ENCODE results near the gene ZNF639. TPM values are rescaled to one million over a fixed set of nuclear protein-coding genes. Genes with fewer than 3 reads are reported as not detected.
"Not testable (repeated sequence)": the region's sequence is repeated elsewhere in the genome, so short reads cannot be mapped to it uniquely, and the experiment has no call there.

ZNF639 gene, protein sequence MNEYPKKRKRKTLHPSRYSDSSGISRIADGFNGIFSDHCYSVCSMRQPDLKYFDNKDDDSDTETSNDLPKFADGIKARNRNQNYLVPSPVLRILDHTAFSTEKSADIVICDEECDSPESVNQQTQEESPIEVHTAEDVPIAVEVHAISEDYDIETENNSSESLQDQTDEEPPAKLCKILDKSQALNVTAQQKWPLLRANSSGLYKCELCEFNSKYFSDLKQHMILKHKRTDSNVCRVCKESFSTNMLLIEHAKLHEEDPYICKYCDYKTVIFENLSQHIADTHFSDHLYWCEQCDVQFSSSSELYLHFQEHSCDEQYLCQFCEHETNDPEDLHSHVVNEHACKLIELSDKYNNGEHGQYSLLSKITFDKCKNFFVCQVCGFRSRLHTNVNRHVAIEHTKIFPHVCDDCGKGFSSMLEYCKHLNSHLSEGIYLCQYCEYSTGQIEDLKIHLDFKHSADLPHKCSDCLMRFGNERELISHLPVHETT
- total RNA-seq (2014; rRNA removed) (52.5 and 60.4 TPM in 2 replicates), Bru-seq, nascent RNA (percentile 86 among the genes with signal in this experiment), BruChase-seq, experiment 1, labeled RNA remaining after a 6-hour chase (percentile 97 among the genes with signal in this experiment), BruChase-seq, experiment 2, labeled RNA remaining after a 2-hour chase (percentile 93 among the genes with signal in this experiment)
- long read RNA-seq, full-length matches to known transcripts = 167 of 195 reads
- long read RNA-seq, partial matches to known transcripts = 3 of 195 reads
- long read RNA-seq, other reads (novel, unspliced or antisense) = 25 of 195 reads

DNA sequence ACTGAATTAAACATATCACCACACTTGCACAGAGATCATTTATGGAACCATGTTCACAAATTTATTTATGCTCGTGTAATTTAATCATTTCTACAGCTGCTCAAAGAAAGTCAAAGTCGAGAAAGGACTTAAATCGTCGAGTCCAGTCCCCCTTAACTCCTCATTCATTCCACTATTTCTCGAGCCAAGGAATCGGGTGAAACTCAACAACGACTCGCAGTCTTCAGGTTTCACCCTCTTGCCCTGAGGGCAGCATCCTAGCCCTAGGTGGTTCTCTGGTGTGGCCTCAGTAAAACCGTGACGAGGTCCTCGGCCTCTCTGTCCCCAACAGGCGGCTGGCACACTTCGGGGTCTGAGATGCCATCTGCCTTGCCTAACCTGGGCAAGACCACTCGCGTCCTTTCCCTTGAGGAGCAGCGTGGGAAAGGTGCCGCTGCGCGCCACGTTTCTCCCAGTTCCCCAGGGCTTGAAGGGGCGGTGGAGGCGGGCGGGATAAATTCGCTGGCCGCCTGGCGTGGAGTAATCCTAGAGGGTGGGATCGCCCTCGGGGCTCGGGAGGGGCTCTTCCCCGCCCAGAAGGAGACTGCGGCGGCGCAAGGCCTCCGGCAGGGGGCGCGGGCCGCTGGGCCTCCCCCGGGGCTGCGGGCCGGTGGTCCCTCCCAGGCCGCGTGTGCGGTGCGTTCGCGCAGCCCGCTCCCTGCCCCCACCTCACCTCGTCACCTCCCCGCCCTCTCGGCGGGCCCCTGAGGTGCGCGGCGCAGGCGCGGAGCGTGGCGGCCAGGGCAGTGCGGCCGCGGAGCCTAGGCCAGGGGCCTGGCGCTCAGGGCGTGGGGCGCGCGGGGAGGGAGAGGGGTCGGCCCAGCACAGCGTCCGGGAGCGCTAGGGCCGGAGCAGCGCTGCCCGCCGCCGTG lies at the start of gene ZNF639:
ZNF639 (plus strand) TSS at position 746 of the 911 bp plus-strand sequence. CDS start 5,263 bp downstream, outside the sequence.
- intact Hi-C loops (cut with micrococcal nuclease) = loop anchor here (1.0 to 5.0 kb wide), 2 partner anchors 236 to 885 kb away; no protein-coding TSS in a partner anchor
- no peaks in the 10 kb centered on the region for H3F3A ChIP-seq (ENCODE audit: low read length, unreplicated experiment)
- peak within 1 kb of the TSS; percentile 68 for H3K27ac ChIP-seq (ENCODE audit: low read length)
- peaks cover 24% of the 10 kb centered on the region; the same call in 1 of the 2 replicates for H3K4me1 ChIP-seq (ENCODE audit: insufficient read depth, low read length)
- peak within 1 kb of the TSS; percentile 93 for H2AFZ ChIP-seq (ENCODE audit: low read length)
- no peaks in the 10 kb centered on the region for H3K27me3 ChIP-seq (ENCODE audit: low read length)
- H3K9me2 ChIP-seq (replicated peaks; ENCODE audit: low read length) = no peaks in the 10 kb centered on the region
- DNase-seq (peak; percentile 89), ATAC-seq (peak; percentile 72)
- TF ChIP-seq, protein P1, sequence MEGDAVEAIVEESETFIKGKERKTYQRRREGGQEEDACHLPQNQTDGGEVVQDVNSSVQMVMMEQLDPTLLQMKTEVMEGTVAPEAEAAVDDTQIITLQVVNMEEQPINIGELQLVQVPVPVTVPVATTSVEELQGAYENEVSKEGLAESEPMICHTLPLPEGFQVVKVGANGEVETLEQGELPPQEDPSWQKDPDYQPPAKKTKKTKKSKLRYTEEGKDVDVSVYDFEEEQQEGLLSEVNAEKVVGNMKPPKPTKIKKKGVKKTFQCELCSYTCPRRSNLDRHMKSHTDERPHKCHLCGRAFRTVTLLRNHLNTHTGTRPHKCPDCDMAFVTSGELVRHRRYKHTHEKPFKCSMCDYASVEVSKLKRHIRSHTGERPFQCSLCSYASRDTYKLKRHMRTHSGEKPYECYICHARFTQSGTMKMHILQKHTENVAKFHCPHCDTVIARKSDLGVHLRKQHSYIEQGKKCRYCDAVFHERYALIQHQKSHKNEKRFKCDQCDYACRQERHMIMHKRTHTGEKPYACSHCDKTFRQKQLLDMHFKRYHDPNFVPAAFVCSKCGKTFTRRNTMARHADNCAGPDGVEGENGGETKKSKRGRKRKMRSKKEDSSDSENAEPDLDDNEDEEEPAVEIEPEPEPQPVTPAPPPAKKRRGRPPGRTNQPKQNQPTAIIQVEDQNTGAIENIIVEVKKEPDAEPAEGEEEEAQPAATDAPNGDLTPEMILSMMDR (conservative IDR thresholded peaks at IDR 0.05; ENCODE audit: low read depth, low read length) = peak; percentile 72
- TF ChIP-seq EZH2phosphoT487 (IDR thresholded peaks at IDR 0.05; ENCODE audit: borderline replicate concordance, low read length) = no peak
- ChIA-PET CTCF (interaction anchor here (0.5 to 1.1 kb wide), 6 partner anchors 61 to 1564 kb away, joined by 3 to 5 read pairs (median 3); no protein-coding TSS in a partner anchor), POLR2A (ENCODE audit: unreplicated experiment) (no interaction called here)
- peaks cover 5% of the 10 kb centered on the region; the same call in 1 of the 2 replicates for H3K36me3 ChIP-seq (ENCODE audit: low read depth, low read length)
- H4K20me1 ChIP-seq (ENCODE audit: low read length) = peaks cover 11% of the 10 kb centered on the region
- TSS peak; percentile 93 for BruUV-seq (replicated peaks)
- peak within 1 kb of the TSS; percentile 93 for H3K9ac ChIP-seq (ENCODE audit: low read length)
- peak within 1 kb of the TSS; percentile 97 for H3K4me2 ChIP-seq (ENCODE audit: low read length)
- no peaks in the 10 kb centered on the region for H3K9me3 ChIP-seq (ENCODE audit: low read length)
- H3K4me3 ChIP-seq (ENCODE audit: low read length) = peak within 1 kb of the TSS; percentile 82
- peaks cover 50% of the 10 kb centered on the region for H3K79me2 ChIP-seq (ENCODE audit: low read length)

DNA sequence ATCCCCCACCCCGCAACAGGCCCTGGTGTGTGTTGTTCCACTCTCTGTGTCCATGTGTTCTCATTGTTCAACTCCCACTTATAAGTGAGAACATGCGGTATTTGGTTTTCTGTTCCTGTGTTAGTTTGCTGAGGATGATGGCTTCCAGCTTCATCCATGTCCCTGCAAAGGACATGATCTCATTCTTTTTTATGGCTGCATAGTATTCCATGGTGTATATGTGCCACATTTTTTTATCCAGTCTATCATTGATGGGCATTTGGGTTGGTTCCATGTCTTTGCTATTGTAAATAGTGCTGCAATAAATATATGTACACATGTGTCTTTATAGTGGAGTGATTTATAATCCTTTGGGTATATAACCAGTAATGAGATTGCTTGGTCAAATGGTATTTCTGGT lies 48.4 kb upstream of the ZNF639 start:
- H3K9me2 ChIP-seq (replicated peaks; ENCODE audit: low read length); H3K4me3 ChIP-seq (ENCODE audit: low read length); H3K9ac ChIP-seq (ENCODE audit: low read length); CTCF ChIA-PET; ATAC-seq; H4K20me1 ChIP-seq (ENCODE audit: low read length); H3K36me3 ChIP-seq (ENCODE audit: low read depth, low read length); H3K4me2 ChIP-seq (ENCODE audit: low read length); H3K9me3 ChIP-seq (ENCODE audit: low read length); intact Hi-C loops (cut with micrococcal nuclease); H3K27ac ChIP-seq (ENCODE audit: low read length); DNase-seq; H3F3A ChIP-seq (ENCODE audit: low read length, unreplicated experiment); H2AFZ ChIP-seq (ENCODE audit: low read length); BruUV-seq (replicated peaks); H3K79me2 ChIP-seq (ENCODE audit: low read length); H3K4me1 ChIP-seq (ENCODE audit: insufficient read depth, low read length); H3K27me3 ChIP-seq (ENCODE audit: low read length): not testable (repeated sequence)
- POLR2A ChIA-PET (ENCODE audit: unreplicated experiment) = interaction anchor here (0.6 kb wide), 1 partner anchor 679 kb away, joined by 3 read pairs; no protein-coding TSS in a partner anchor

- Histone ChIP-seq H3K9me3 (ENCODE audit: low read length) (no peaks in the 10 kb centered on the region), H2AFZ (ENCODE audit: low read length) (0 out of 2 replicates have a peak overlapping the region, but pooled peaks have one; percentile 24), H3K27ac (ENCODE audit: low read length) (no peak overlapping the region), H3K4me3 (ENCODE audit: low read length) (no peak overlapping the region), H3K4me2 (ENCODE audit: low read length) (no peak overlapping the region), H3K36me3 (ENCODE audit: low read depth, low read length) (no peaks in the 10 kb centered on the region), H4K20me1 (ENCODE audit: low read length) (no peaks in the 10 kb centered on the region), H3K9ac (ENCODE audit: low read length) (no peak overlapping the region), H3F3A (ENCODE audit: low read length, unreplicated experiment) (no peaks in the 10 kb centered on the region), H3K4me1 (ENCODE audit: insufficient read depth, low read length) (no peaks in the 10 kb centered on the region), H3K79me2 (ENCODE audit: low read length) (no peaks in the 10 kb centered on the region), H3K27me3 (ENCODE audit: low read length) (no peaks in the 10 kb centered on the region), H3K9me2 (replicated peaks; ENCODE audit: low read length) (no peaks in the 10 kb centered on the region)
- ChIA-PET CTCF (no interaction called here), POLR2A (ENCODE audit: unreplicated experiment) (no interaction called here)
- TF ChIP-seq, protein P1 (conservative IDR thresholded peaks at IDR 0.05; ENCODE audit: low read depth, low read length) = no peak
- TF ChIP-seq EZH2phosphoT487 (IDR thresholded peaks at IDR 0.05; ENCODE audit: borderline replicate concordance, low read length) (no peak), EZH2 (IDR thresholded peaks at IDR 0.05; ENCODE audit: low read length, unreplicated experiment) (no peak)
- no peak for ATAC-seq
- BruUV-seq (replicated peaks) = no TSS peak
- intact Hi-C loops (cut with micrococcal nuclease) = no loop called here
- no peak for DNase-seq
These were observed 46.8 kb upstream of the ZNF639 start for GRCh38 chr3:179276001-179276400.

Data from PC-3 (cell line).